Tongue (tissue), 2 donors: ENCODE measurements around the gene CACNG7. TPM values are rescaled to one million over a fixed set of nuclear protein-coding genes. Genes with fewer than 3 reads are reported as not detected.

Experiments
- DNase-seq: peaks from one replicate; pipeline ENCODE4 v3.0.0-alpha.2; 2015
- total RNA-seq: library from RNA; depleted of rRNA; stranded (reverse); fragments of >200 nt; gene quantifications from one replicate; pipeline ENCODE4 v1.2.3, GENCODE V29; 2014

Gene CACNG7
- total RNA-seq, 1 donor from 2014 or later = not detected

GRCh38 chr19:53879140-53880081, 29.7 kb upstream of the CACNG7 start:
- peak; percentile 97 for DNase-seq

GRCh38 chr19:53880711-53881481, 28.2 kb upstream of the CACNG7 start:
- no peak for DNase-seq

DNA sequence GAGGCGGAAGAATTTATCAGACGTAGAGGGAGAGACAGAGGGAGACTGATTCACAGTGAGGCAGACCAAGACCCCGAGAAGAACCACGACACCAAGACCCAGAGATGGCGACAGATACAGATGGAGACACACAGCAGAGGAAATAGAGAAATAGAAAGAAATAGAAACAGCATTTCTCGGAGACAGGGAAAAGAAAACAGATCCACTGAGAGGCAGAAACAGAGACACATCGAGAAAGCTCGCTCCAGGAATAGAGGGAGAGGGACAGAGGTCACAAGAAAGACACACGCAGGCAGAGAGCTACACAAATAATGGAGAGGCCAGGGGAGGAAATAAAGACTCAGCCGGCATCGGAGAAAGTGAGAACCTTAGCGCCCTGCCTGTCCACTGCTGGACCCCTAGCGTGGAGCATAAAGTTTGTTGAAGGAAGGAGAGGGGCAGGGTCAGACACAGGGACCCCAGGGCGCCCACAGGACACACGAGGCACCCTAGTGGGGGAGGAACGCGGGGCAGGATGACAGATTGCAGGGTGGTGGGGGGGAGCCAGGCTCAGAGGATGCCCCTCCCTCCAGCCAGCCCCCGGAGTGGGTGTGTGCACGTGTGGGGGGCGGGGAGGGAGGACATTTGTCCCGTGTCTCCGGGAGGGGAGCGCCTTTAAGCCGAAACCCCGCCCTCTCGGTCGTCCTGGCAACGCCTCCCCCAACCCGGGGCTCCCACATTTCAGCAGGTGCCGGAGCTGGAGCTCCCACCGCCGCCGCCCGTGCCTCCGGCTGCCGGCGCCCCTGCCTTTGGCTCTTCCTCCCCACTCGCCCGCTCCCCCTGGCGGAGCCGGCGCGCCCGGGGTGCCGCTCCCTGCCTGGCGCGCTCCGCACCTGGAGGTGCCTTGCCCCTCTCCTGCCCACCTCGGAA, 27.3 kb upstream of the CACNG7 start, which contains the start of gene PRKCG:
PRKCG (plus strand) TSS at position 716 of the 909 bp plus-strand sequence. CDS start 298 bp downstream, outside the sequence.
- peak; percentile 73 for DNase-seq

DNA sequence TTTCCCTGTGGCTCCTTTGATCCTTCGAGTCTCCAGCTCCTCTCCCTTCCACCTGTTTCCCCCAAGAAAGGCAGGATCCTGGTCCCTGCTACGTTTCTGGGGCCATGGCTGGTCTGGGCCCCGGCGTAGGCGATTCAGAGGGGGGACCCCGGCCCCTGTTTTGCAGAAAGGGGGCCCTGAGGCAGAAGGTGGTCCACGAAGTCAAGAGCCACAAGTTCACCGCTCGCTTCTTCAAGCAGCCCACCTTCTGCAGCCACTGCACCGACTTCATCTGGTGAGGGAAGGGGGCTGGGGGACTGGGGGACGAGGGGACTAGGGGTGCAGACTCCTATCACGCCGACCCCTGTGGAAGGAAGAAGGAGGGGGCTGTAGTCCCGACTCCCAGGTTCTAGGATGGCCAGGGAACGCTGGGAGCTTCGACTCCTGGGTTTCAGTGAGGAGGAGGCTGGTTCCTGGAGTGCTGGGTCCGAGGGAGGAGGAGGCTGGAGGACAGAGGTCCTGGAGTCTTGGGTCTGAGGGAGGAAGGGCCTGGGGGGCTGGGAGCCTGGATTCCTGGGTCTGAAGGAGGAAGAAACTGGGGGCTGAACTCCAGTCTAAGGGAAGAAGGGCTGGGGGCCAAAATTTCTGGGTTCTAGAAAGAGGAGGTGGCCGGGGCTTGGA, 26.6 kb upstream of the CACNG7 start:
- no peak for DNase-seq

GRCh38 chr19:53883231-53883661, 25.8 kb upstream of the CACNG7 start:
- no peak for DNase-seq

- DNase-seq = no peak
Observed at GRCh38 chr19:53883741-53884140, 25.3 kb upstream of the CACNG7 start.

GRCh38 chr19:53884256-53884655, 24.8 kb upstream of the CACNG7 start:
- no peak for DNase-seq

GRCh38 chr19:53885036-53885435, 24.0 kb upstream of the CACNG7 start:
- DNase-seq = no peak

- no peak for DNase-seq
Observed at GRCh38 chr19:53892301-53892980, 16.6 kb upstream of the CACNG7 start.

DNA sequence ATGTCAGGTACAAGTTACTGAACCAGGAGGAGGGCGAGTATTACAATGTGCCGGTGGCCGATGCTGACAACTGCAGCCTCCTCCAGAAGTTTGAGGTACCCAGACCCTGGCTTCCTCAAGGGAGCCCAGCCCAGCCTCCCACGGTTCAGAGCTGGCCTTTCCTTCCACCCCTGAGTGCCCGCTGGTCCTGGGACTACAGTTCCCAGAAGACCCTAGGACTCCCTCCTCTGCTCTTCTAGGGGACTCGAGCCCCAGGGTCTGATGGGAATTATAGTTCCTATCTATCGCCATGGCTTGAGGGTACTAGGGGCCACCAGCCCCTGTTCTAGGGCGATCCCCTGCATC, 16.1 kb upstream of the CACNG7 start:
- DNase-seq = no peak

DNA sequence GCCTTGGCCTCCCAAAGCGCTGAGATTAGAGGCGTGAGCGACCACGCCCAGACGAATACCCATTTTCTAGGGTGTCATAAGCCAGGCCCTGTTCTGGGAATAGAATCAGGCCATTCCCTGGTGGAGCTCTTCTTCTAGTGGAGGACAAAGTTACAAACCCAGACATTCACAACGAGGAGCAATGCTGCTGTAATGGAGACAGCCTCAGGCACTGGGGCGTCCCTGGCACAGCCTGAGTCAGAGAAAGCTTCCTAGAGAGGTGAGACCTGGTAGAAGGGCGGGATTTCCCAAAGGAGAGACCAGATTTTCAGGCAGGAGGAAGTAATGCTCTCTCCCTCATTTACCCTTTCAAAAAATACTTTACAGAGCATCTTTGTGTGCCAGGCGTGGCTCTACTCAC, 14.4 kb upstream of the CACNG7 start:
- no peak for DNase-seq

DNA sequence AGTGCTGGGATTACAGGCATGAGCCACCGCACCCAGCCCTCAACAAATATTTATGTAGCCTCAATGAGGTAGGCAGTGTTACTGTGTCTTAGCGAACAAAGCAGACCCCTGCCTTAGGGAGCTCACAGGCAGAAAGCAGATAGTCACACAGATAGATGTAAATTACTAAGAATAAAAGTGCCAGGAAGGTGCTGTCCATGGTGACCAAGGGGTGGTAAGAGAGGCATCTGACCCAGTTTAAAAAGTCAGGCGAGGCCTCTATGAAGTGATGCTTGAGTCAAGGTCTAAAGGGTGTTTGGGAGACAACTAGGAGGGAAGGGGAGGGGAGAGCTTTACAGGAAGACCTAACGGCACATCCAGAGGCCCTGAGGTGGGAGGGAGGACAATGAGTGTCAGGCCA, 12.4 kb upstream of the CACNG7 start:
- no peak for DNase-seq

DNA sequence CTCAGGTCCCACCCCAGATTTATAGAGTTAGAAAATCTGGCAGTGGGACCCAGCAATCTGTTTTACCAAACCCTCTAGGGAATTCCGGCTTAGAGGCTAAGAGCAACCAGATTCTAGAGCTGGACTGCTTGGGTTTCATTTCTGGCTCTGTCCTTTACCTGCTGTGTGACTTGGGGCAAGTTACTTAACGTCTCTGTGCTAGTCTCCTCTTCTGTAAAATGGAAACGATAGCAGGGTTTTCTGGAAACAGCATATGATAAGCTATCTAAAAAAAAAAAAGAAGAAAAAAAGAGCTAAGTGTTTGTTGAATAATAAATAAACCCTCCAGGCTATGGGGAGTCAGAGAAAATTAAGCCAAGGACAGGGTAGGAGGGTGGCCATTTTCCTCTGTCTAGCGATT, 11.6 kb upstream of the CACNG7 start:
- no peak for DNase-seq

GRCh38 chr19:53898166-53898565, 10.9 kb upstream of the CACNG7 start:
- no peak for DNase-seq

DNA sequence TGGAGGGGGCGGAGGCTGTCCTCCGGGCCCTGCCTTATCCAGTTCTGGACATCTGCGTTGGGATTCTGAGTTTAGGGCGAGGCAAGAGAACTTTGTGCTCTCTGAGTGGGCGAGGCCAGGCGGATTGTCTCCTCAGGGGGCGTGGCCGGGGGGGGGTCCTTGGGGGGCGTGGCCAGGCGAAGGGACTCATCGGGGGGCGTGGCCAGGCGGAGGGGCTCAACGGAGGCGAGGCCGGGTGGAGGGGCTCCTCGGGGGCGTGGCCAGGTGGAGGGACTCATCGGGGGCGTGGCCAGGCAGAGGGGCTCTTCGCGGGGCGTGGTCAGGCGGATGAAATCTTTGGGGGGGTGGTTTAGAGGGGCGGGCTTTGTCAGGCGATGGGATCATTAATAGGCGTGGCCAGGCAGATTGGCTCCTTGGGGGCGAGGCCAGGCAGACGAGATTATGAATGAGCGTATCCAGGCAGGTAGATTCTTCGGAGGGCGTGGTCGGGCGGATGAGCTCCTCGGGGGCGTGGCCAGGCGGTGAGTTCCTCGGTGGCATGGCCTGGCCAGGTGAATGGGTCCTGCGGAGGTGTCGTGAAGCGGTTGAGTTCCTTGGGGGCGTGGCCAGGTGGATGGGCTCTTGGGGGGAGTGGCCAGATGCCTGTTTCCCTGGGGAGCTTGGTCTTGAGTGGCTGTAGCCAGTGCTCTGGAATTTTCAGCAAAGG, 10.3 kb upstream of the CACNG7 start:
- no peak for DNase-seq

DNA sequence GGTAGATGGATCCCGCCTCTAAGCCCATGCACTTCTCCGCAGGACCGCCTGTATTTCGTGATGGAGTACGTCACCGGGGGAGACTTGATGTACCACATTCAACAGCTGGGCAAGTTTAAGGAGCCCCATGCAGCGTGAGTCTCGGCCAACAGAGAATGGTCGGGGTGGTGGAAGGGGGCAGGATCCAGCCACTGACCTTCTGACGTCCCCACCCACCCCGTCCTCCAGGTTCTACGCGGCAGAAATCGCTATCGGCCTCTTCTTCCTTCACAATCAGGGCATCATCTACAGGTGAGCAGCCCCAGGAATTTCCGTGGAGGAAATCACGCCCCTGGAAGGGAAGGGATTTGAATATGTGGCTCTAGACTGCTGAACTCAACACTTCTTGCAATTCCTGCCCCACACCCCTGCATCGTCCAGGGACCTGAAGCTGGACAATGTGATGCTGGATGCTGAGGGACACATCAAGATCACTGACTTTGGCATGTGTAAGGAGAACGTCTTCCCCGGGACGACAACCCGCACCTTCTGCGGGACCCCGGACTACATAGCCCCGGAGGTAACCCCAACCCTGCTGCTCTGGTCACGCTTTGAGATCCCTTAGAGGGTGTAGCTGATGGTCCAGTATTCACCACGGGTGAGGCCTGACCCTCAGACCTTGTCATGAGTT, 8.8 kb upstream of the CACNG7 start:
- no peak for DNase-seq

- DNase-seq = peak; percentile 88
Observed at GRCh38 chr19:53903055-53903680, 5.9 kb upstream of the CACNG7 start.

DNA sequence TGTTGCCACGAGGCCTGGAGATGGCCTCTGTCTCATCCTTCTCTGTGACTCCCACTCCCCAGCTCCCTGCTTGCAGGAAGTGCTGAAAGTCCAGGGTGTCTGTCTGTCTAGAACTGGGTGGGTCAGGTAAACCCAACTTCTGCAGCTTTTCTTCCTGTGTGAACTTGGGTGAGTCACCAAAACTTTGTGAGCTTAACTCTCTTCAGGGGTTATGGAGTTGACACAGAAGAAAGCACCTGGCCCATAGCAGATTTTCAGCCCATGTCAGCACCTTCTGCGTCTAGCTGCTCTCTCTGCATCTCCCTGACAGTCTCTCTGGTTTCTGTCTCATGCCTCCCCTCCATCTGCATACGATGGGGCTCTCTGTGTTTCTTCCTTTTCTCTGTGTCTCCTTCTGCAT, 4.2 kb upstream of the CACNG7 start:
- DNase-seq = no peak

DNA sequence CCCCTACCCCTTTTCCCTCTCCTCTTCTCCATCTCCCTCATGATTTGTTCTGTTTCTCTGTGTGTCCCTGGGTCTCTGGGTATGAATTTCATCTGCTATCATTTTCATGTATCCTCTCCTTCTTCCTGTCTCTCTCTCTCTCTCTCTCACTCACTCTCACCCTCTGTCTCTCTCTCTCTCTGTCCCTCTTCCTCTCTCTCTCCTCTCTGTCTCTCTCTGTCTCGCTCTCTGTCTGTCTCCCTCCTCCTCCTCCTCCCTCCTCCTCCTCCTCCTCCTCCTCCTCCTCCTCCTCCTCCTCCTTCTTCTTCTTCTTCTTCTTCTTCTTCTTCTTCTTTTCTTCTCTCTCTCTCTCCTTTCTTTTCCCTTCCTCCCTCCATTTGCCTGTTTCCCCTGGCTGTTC, 3.3 kb upstream of the CACNG7 start:
- no peak for DNase-seq
